ENCODE results near the gene PGAM2. TPM values are rescaled to one million over a fixed set of nuclear protein-coding genes. Genes with fewer than 3 reads are reported as not detected.

Gene PGAM2
- total RNA-seq, 2 experiments from 2014 or later = 0.34 to 0.68 TPM

DNA sequence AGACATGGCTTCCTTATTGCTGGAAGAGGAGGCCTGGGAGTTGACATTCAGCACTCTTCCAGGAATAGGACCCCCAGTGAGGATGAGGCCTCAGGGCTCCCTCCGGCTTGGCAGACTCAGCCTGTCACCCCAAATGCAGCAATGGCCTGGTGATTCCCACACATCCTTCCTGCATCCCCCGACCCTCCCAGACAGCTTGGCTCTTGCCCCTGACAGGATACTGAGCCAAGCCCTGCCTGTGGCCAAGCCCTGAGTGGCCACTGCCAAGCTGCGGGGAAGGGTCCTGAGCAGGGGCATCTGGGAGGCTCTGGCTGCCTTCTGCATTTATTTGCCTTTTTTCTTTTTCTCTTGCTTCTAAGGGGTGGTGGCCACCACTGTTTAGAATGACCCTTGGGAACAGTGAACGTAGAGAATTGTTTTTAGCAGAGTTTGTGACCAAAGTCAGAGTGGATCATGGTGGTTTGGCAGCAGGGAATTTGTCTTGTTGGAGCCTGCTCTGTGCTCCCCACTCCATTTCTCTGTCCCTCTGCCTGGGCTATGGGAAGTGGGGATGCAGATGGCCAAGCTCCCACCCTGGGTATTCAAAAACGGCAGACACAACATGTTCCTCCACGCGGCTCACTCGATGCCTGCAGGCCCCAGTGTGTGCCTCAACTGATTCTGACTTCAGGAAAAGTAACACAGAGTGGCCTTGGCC is 4.3 kb downstream of the PGAM2 start:
- ChIA-PET CTCF (no interaction called here), POLR2A (no interaction called here)
- H3K27me3 Mint-ChIP-seq (ENCODE audit: low read depth) = no peaks in the 10 kb centered on the region
- peaks cover 50% of the 10 kb centered on the region for H3K36me3 Mint-ChIP-seq (ENCODE audit: low read depth)
- peaks cover 24% of the 10 kb centered on the region for H3K4me1 Mint-ChIP-seq (ENCODE audit: low read depth)
- H3K27ac Mint-ChIP-seq = no peak overlapping the region
- ATAC-seq = no peak
- H3K4me3 Mint-ChIP-seq = no peak overlapping the region
- no peaks in the 10 kb centered on the region for H3K9me3 Mint-ChIP-seq (ENCODE audit: insufficient read depth)
- no peak for DNase-seq

DNA sequence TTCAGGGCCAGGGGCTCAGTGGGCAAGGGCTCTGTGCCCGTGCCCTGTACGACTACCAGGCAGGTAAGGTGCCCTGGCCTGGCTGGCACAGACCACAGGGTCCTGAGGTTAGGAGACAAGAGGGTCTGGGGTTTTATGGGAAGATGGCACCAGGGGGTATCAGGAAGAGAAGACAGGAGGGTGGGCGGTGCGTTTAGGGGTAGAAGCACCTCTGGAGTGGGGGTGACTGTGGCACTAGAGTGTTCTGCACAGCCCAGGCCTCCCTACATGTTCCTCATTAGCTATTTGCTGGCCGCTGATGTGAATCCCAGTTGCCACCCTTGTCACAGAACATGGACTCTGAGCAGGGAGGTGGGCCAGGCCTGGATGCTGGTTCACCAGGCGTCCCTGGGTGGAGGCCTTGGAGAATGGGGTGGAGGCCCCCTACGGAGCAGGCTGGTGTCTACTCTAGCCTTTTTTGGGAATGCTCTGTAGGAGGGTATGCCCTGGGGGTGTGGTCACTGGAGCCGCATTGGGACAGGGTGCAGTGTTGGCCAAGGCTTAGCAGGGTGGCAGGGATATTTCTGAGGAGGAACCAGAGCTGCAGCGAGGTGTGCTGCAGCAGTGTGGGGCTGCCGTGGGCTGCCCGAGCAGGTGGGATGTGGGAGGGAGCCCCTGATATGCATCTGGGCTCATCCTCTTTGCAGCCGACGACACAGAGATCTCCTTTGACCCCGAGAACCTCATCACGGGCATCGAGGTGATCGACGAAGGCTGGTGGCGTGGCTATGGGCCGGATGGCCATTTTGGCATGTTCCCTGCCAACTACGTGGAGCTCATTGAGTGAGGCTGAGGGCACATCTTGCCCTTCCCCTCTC is 5.0 kb downstream of the PGAM2 start:
- no peak for DNase-seq
- Mint-ChIP-seq H3K4me3 (no peak overlapping the region), H3K27me3 (ENCODE audit: low read depth) (no peaks in the 10 kb centered on the region), H3K36me3 (ENCODE audit: low read depth) (peaks cover 57% of the 10 kb centered on the region), H3K4me1 (ENCODE audit: low read depth) (peaks cover 17% of the 10 kb centered on the region), H3K9me3 (ENCODE audit: insufficient read depth) (no peaks in the 10 kb centered on the region), H3K27ac (no peak overlapping the region)
- ChIA-PET CTCF (no interaction called here), POLR2A (no interaction called here)
- ATAC-seq = no peak

DNA sequence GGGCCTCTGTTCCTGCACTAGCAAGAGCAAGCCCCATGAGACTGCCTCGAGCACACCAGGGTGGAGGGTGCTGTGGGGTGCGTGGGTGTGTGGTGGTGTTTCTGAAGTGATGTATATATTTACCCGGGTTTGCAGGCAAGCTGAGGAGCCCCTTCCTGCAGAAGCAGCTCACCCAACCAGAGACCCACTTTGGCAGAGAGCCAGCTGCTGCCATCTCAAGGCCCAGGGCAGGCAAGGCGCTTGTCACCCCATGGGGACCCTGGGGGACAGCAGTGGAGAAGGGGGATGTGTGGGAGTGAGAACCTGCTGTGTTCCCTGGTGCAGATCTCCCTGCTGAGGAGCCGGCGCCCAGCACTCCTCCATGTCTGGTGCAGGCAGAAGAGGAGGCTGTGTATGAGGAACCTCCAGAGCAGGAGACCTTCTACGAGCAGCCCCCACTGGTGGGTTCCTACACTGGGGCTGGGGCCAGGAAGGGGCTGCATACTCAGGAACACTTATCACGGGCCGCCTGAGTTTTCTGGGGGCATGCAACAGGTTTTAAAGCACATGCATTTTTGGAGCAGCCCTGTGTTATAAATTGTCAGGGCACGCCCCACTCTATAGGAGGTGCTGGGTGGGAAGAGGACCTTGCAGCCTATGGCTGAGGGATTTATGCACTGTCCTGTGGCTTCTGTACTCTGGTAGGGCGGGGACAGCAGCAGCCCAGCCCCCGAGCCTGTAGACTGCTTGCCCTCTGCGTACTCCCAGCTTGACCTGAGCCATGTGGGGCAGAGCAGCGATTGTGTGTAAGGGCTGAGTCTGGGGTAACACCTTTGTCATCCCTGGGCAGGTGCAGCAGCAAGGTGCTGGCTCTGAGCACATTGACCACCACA is 5.9 kb downstream of the PGAM2 start:
- Mint-ChIP-seq H3K36me3 (ENCODE audit: low read depth) (peaks cover 62% of the 10 kb centered on the region), H3K27me3 (ENCODE audit: low read depth) (no peaks in the 10 kb centered on the region), H3K4me1 (ENCODE audit: low read depth) (peaks cover 14% of the 10 kb centered on the region), H3K9me3 (ENCODE audit: insufficient read depth) (no peaks in the 10 kb centered on the region), H3K27ac (no peak overlapping the region), H3K4me3 (no peak overlapping the region)
- DNase-seq (no peak), ATAC-seq (peak; percentile 16)
- ChIA-PET POLR2A (no interaction called here), CTCF (no interaction called here)

DNA sequence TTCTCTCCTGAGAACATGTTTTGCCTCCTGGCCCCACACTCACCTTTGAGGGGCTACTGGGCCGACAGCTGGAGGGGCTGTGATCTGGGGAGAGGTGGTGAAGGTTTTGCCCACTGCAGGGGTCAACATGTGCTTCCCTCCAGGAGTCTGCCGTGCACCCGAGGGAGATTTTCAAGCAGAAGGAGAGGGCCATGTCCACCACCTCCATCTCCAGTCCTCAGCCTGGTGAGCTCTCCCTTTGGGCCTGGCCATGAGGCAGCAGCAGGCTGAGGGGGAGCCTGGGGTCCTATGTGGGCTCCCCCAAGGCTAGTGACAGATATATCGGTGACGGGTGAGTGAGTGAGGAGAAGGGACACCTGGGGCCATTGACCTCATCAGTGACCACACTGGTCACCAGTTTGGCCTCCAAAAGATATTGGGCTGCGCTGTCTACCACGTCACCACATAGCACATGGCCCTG is 6.6 kb downstream of the PGAM2 start:
- DNase-seq (no peak), ATAC-seq (no peak)
- peak overlapping the region; percentile 60 for H3K27ac Mint-ChIP-seq
- no peaks in the 10 kb centered on the region for H3K9me3 Mint-ChIP-seq (ENCODE audit: insufficient read depth)
- H3K4me3 Mint-ChIP-seq = no peak overlapping the region
- peaks cover 64% of the 10 kb centered on the region for H3K36me3 Mint-ChIP-seq (ENCODE audit: low read depth)
- CTCF ChIA-PET = no interaction called here
- POLR2A ChIA-PET = no interaction called here
- H3K27me3 Mint-ChIP-seq (ENCODE audit: low read depth) = no peaks in the 10 kb centered on the region
- peaks cover 16% of the 10 kb centered on the region for H3K4me1 Mint-ChIP-seq (ENCODE audit: low read depth)

DNA sequence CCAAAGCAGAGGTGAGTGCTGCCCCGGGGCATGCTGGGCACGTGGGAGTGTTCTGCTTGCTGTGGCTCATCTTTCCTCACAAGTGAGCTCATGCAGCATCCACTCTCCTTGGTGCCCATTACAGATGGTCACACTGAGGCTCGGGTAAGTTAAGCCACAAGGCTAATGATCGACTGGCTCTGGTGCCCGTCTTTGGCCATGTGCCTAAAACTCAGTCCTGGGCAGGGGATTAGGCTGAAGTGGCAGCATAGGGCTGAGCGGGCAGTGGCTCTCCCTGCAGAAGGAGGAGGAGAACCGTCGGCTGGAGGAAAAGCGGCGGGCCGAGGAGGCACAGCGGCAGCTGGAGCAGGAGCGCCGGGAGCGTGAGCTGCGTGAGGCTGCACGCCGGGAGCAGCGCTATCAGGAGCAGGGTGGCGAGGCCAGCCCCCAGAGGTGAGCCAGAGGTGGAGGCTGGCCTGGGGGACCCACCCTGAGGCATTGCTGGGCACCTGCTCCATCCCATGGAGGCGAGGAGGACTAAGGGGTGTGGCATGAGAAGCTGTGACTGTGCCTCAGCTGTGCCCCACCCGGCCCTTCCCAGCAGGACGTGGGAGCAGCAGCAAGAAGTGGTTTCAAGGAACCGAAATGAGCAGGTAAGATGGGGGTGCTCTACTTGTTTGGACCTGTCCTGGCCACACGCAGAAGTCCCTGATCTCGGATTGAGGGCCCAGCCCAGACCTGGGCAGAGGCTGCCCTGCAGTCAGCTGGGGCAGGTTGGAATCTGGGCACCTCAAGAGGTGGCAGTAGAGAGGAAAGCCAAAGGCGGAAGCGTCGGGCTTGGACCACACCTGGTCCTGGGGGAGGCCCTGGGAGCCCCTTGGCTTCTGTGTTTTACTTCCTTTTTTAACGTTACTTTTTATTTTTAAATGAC is 7.3 kb downstream of the PGAM2 start:
- CTCF ChIA-PET = no interaction called here
- no peak for ATAC-seq
- POLR2A ChIA-PET = interaction anchor here (1.0 to 1.5 kb wide), 2 partner anchors 14 to 23 kb away, joined by 3 read pairs; partner anchors contain the start of gene DBNL
- H3K4me1 Mint-ChIP-seq (ENCODE audit: low read depth) = peaks cover 17% of the 10 kb centered on the region
- H3K4me3 Mint-ChIP-seq = no peak overlapping the region
- peaks cover 62% of the 10 kb centered on the region for H3K36me3 Mint-ChIP-seq (ENCODE audit: low read depth)
- H3K9me3 Mint-ChIP-seq (ENCODE audit: insufficient read depth) = no peaks in the 10 kb centered on the region
- H3K27me3 Mint-ChIP-seq (ENCODE audit: low read depth) = no peaks in the 10 kb centered on the region
- H3K27ac Mint-ChIP-seq = peak overlapping the region; percentile 63
- DNase-seq = no peak

DNA sequence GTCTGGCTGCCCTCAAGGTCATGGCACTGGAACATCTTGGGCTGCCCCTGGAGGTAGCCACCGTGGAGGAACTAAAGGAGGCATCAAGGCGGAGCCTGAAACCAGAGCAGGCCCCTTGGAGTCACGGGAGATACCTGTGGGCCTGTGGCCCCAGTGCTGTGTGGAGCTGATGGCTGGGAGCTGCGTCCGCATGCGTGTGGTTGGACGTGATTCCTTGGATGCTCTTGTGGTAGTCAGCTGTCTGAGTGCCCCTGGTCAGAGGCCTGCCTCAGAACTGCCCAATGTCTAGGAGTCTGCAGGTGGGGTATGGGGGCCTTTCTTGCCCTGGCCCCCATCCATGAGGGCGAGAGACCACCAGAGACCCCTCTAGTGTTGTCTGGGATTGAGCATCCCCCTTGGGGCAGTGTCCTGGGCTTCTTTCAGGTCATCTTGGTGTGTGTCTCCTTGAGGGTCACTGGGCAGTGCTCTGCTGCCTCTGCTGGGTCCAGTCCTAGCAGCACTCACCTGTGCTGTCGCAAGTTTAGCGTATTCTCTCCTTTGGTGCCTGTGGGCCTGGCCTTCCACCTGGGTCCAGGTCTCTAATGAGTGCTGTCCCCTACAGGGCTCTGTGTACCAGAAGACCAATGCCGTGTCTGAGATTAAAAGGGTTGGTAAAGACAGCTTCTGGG is 8.1 kb downstream of the PGAM2 start:
- H3K27ac Mint-ChIP-seq = no peak overlapping the region
- peaks cover 65% of the 10 kb centered on the region for H3K36me3 Mint-ChIP-seq (ENCODE audit: low read depth)
- peaks cover 20% of the 10 kb centered on the region for H3K4me1 Mint-ChIP-seq (ENCODE audit: low read depth)
- no peaks in the 10 kb centered on the region for H3K9me3 Mint-ChIP-seq (ENCODE audit: insufficient read depth)
- ChIA-PET POLR2A (interaction anchor here (1.0 to 1.5 kb wide), 2 partner anchors 13 to 24 kb away, joined by 3 read pairs; partner anchors contain the start of gene DBNL), CTCF (no interaction called here)
- ATAC-seq (no peak), DNase-seq (no peak)
- no peaks in the 10 kb centered on the region for H3K27me3 Mint-ChIP-seq (ENCODE audit: low read depth)
- H3K4me3 Mint-ChIP-seq = no peak overlapping the region

DNA sequence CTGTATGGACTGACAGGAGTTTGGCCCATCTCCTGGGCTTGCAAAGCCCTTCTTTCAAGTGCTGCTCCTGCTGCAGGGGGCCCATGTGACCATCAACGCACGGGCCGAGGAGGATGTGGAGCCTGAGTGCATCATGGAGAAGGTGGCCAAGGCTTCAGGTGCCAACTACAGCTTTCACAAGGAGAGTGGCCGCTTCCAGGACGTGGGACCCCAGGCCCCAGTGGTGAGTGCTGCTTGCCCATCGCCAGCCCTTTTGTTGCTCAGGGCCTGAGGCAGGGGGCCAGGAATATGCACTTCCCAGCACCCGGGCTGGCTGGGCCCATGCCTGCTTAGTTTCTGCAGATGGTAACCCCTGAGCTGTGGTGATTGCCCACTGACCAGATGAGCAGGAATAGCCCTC is 8.7 kb downstream of the PGAM2 start:
- Mint-ChIP-seq H3K4me1 (ENCODE audit: low read depth) (peaks cover 24% of the 10 kb centered on the region), H3K9me3 (ENCODE audit: insufficient read depth) (no peaks in the 10 kb centered on the region), H3K27me3 (ENCODE audit: low read depth) (no peaks in the 10 kb centered on the region), H3K4me3 (no peak overlapping the region), H3K27ac (no peak overlapping the region), H3K36me3 (ENCODE audit: low read depth) (peaks cover 67% of the 10 kb centered on the region)
- ChIA-PET POLR2A (interaction anchor here (1.5 kb wide), 1 partner anchor 13 kb away, joined by 3 read pairs; the partner anchor contains the start of gene DBNL), CTCF (no interaction called here)
- ATAC-seq (no peak), DNase-seq (no peak)

DNA sequence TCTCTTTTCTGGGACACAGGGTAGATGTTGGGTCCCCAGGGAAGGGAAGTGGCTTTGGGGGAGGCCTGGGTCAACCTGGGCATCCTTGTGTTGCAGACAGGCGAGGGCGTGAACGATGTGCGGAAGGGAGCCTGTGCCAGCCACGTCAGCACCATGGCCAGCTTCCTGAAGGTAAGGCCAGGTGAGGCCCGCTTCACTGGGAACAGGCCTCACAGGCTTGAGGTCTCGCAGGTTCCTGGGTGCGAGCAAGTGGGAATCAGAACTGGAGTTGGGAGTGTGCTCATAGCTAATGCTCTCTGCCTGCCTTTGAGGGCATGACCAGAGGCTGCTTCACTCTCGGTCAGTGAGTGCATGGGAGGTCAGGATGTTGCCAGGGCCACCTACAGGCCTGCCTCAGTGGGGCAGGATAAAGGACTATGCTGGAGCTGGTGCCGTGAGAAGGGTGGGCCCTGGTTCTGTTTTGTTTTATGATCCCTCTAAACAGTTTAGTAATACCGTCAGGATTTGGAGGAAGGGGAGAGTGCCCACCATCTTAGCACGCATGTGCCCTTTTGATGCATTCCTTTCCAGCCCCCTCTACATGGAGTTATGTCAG is 12.5 kb downstream of the PGAM2 start:
- Mint-ChIP-seq H3K4me3 (no peak overlapping the region), H3K9me3 (ENCODE audit: insufficient read depth) (no peaks in the 10 kb centered on the region), H3K27me3 (ENCODE audit: low read depth) (no peaks in the 10 kb centered on the region), H3K36me3 (ENCODE audit: low read depth) (peaks cover 54% of the 10 kb centered on the region), H3K4me1 (ENCODE audit: low read depth) (peaks cover 46% of the 10 kb centered on the region), H3K27ac (no peak overlapping the region)
- DNase-seq = no peak
- ChIA-PET POLR2A (interaction anchor here (0.8 kb wide), 1 partner anchor 15 kb away, joined by 3 read pairs; no protein-coding TSS in a partner anchor), CTCF (interaction anchor here (0.8 kb wide), 1 partner anchor 8 kb away, joined by 3 read pairs; the partner anchor contains the start of gene DBNL)
- no peak for ATAC-seq

DNA sequence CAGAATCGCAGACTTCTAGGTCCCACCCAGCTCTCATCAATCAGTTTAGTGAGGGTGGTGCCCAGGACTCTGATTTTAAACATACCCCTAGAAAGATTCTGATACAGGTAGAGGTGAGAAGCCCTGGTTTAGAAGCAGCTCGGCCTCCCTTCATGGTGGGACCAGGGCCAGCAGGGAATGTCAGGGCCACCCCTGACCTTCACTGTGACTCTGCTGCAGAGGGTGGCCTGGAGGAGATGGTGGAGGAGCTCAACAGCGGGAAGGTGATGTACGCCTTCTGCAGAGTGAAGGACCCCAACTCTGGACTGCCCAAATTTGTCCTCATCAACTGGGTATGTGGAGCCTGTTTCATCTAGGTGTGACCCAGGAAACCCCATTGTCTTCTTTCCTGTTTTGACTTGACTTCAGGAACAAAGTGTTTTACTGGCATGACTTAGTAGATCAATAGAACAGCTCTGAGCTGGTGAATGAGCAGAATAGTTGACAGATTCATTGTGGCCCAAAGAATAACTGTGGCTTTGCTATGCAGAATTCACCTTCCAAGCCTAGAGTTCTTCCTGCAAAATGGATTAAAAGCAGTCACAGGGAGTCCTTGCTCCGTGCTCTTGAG is 13.7 kb downstream of the PGAM2 start:
- Mint-ChIP-seq H3K36me3 (ENCODE audit: low read depth) (peaks cover 56% of the 10 kb centered on the region), H3K27me3 (ENCODE audit: low read depth) (no peaks in the 10 kb centered on the region), H3K27ac (peak overlapping the region; percentile 39), H3K4me1 (ENCODE audit: low read depth) (peaks cover 53% of the 10 kb centered on the region), H3K9me3 (ENCODE audit: insufficient read depth) (no peaks in the 10 kb centered on the region), H3K4me3 (no peak overlapping the region)
- CTCF ChIA-PET = interaction anchor here (1.0 kb wide), 1 partner anchor 32 kb away, joined by 4 read pairs; no protein-coding TSS in a partner anchor
- no peak for DNase-seq
- no peak for ATAC-seq
- POLR2A ChIA-PET = no interaction called here

All from activated CD8-positive, alpha-beta T cell treated with anti-CD3 and anti-CD28 coated beads, Interleukin-2, amount 10 ng/mL, durations not matched to agents 7 days and 5 days (primary cell).